Smooth muscle cell (in vitro differentiated cells): ENCODE results near the gene BLOC1S1. TPM values are rescaled to one million over a fixed set of nuclear protein-coding genes. Genes with fewer than 3 reads are reported as not detected.

ENCODE experiments used
- DNase-seq: peaks from one replicate; lab custom pipeline; 2025; ENCODE audit not compliant: unreplicated experiment; lab: John Stamatoyannopoulos, UW
- H2AFZ ChIP-seq: fragments of 200-600 bp; sonication (generic); 2 replicates; pipeline ENCODE4 v1.6.0; 2016; ENCODE audit warnings: antibody characterized with exemption, low read depth, mild to moderate bottlenecking
- H3F3A ChIP-seq: fragments of 200-600 bp; sonication (generic); 2 replicates; pipeline ENCODE4 v1.6.0; 2017; ENCODE audit warnings: antibody characterized with exemption, low read depth
- H3K27ac ChIP-seq: fragments of 200-600 bp; sonication (generic); 2 replicates; pipeline ENCODE4 v1.5.1; 2016; ENCODE audit warnings: low read depth, mild to moderate bottlenecking
- H3K27me3 ChIP-seq: fragments of 200-600 bp; sonication (generic); 2 replicates; pipeline ENCODE4 v1.6.1; 2016; ENCODE audit warnings: low read depth, mild to moderate bottlenecking
- H3K36me3 ChIP-seq: fragments of 200-600 bp; sonication (generic); 2 replicates; pipeline ENCODE4 v1.5.1; 2016; ENCODE audit warnings: low read depth
- H3K4me1 ChIP-seq: fragments of 200-600 bp; sonication (generic); 2 replicates; pipeline ENCODE4 v1.5.1; 2016; ENCODE audit warnings: low read depth
- H3K4me2 ChIP-seq: fragments of 200-600 bp; sonication (generic); 2 replicates; pipeline ENCODE4 v1.6.0; 2016; ENCODE audit warnings: mild to moderate bottlenecking
- H3K4me3 ChIP-seq: fragments of 200-600 bp; sonication (generic); 2 replicates; pipeline ENCODE4 v1.5.1; 2016; ENCODE audit warnings: mild to moderate bottlenecking
- H3K79me2 ChIP-seq: fragments of 200-600 bp; sonication (generic); 2 replicates; pipeline ENCODE4 v1.6.0; 2016; ENCODE audit warnings: low read depth, mild to moderate bottlenecking
- H3K9ac ChIP-seq: fragments of 200-600 bp; sonication (generic); 2 replicates; pipeline ENCODE4 v1.6.0; 2016; ENCODE audit warnings: low read depth
- H3K9me3 ChIP-seq: fragments of 200-600 bp; sonication (generic); replicated peaks from 2 replicates; pipeline ENCODE4 v1.5.1; 2016; ENCODE audit warnings: low read depth
- H4K20me1 ChIP-seq: fragments of 200-600 bp; sonication (generic); 2 replicates; pipeline ENCODE4 v1.6.0; 2016; ENCODE audit warnings: low read depth
- CTCF ChIP-seq: fragments of 200-600 bp; sonication (generic); IDR thresholded peaks from 2 replicates; pipeline ENCODE4 v1.5.1; 2017; ENCODE audit warnings: borderline replicate concordance, mild to moderate bottlenecking, antibody characterized with exemption; ENCODE audit not compliant: insufficient read depth, poor library complexity, severe bottlenecking
- WGBS: methylation state at CpG from one replicate; pipeline ENCODE4 v1.1.7; 2016; ENCODE audit warnings: low lambda C conversion rate; 5-methylcytosine and 5-hydroxymethylcytosine counted together
- polyA plus RNA-seq: library from polyadenylated mRNA; unstranded; fragments of >200 nt; fragmentation: Nextera tagmentation; extraction: Ambion mirVana; gene quantifications from 2 replicates; pipeline ENCODE4 v1.2.1, GENCODE V29; 2016
- total RNA-seq: library from RNA; depleted of rRNA; stranded (reverse); fragments of >200 nt; gene quantifications from 2 replicates; pipeline ENCODE4 v1.2.3, GENCODE V29; 2014

Gene BLOC1S1
- total and polyA plus RNA-seq, 2 experiments from 2014 or later = 146 to 150 TPM

- Histone ChIP-seq H3K4me1 (peaks cover 12% of the 10 kb centered on the region), H4K20me1 (no peaks in the 10 kb centered on the region), H3K9me3 (no peaks in the 10 kb centered on the region), H3K27ac (no peak overlapping the region), H3K27me3 (no peaks in the 10 kb centered on the region), H3K4me3 (no peak overlapping the region), H3F3A (peaks cover 13% of the 10 kb centered on the region), H3K4me2 (no peak overlapping the region), H3K79me2 (peaks cover 7% of the 10 kb centered on the region), H3K36me3 (no peaks in the 10 kb centered on the region), H2AFZ (no peak overlapping the region), H3K9ac (no peak overlapping the region)
- TF ChIP-seq CTCF = no peak
- 89% methylated on average over 3 of the region's 3 CpGs for WGBS
- DNase-seq = no peak
These were observed 20.2 kb downstream of the BLOC1S1 start for GRCh38 chr12:55736076-55736475.

GRCh38 chr12:55736780-55737580 lies 21.1 kb downstream of the BLOC1S1 start:
- Histone ChIP-seq H3F3A (peaks cover 13% of the 10 kb centered on the region), H2AFZ (peak overlapping the region; percentile 81), H3K9ac (no peak overlapping the region), H4K20me1 (no peaks in the 10 kb centered on the region), H3K4me3 (no peak overlapping the region), H3K27me3 (no peaks in the 10 kb centered on the region), H3K4me1 (peaks cover 14% of the 10 kb centered on the region), H3K9me3 (no peaks in the 10 kb centered on the region), H3K36me3 (no peaks in the 10 kb centered on the region), H3K27ac (peak overlapping the region; percentile 48), H3K4me2 (peak overlapping the region; percentile 91), H3K79me2 (no peaks in the 10 kb centered on the region)
- DNase-seq = no peak
- TF ChIP-seq CTCF = peak; percentile 66
- 26% methylated on average over 6 of the region's 6 CpGs for WGBS

GRCh38 chr12:55737581-55738122 lies 21.8 kb downstream of the BLOC1S1 start:
- H3K36me3 ChIP-seq = no peaks in the 10 kb centered on the region
- no peak for DNase-seq

More at GRCh38 chr12:55737581-55738122, 21.8 kb downstream of the BLOC1S1 start:
- Histone ChIP-seq H3K27ac (peak overlapping the region; percentile 48), H2AFZ (peak overlapping the region; percentile 81), H3K9me3 (no peaks in the 10 kb centered on the region), H3K4me2 (peak overlapping the region; percentile 91), H3K79me2 (no peaks in the 10 kb centered on the region), H4K20me1 (no peaks in the 10 kb centered on the region), H3K4me1 (peaks cover 17% of the 10 kb centered on the region), H3F3A (peaks cover 13% of the 10 kb centered on the region), H3K4me3 (peak overlapping the region; percentile 70), H3K9ac (peak overlapping the region; percentile 49), H3K27me3 (no peaks in the 10 kb centered on the region)
- TF ChIP-seq CTCF = no peak
- 5% methylated on average over 4 of the region's 4 CpGs for WGBS
